Esophagus muscularis mucosa (tissue), 4 donors: ENCODE data around the gene FSD2.

Experiments
- EP300 ChIP-seq: sonication (generic); formaldehyde crosslinking; IDR thresholded peaks from one replicate; pipeline ENCODE4 v1.6.1; 2017; ENCODE audit warnings: antibody characterized with exemption
- POLR2A ChIP-seq: fragments of 450-650 bp; IDR thresholded peaks from one replicate; pipeline ENCODE4 v1.6.1; 2017; ENCODE audit warnings: antibody characterized with exemption, moderate library complexity, mild to moderate bottlenecking, low read depth
- TF ChIP-seq, protein P1 (sequence below), 3 experiments: fragments of 200-600 bp in 2 of 3; fragments of 450-650 bp in 1 of 3; sonication (generic) in 2 of 3; IDR thresholded peaks; one replicate each; pipeline ENCODE4 v1.5.1; 2017 to 2019; ENCODE audit warnings: antibody characterized with exemption in 3 of 3, mild to moderate bottlenecking in 2 of 3, moderate library complexity in 1 of 3

GRCh38 chr15:82790321-82790720, 15.5 kb downstream of the FSD2 start:
- TF ChIP-seq, protein P1, sequence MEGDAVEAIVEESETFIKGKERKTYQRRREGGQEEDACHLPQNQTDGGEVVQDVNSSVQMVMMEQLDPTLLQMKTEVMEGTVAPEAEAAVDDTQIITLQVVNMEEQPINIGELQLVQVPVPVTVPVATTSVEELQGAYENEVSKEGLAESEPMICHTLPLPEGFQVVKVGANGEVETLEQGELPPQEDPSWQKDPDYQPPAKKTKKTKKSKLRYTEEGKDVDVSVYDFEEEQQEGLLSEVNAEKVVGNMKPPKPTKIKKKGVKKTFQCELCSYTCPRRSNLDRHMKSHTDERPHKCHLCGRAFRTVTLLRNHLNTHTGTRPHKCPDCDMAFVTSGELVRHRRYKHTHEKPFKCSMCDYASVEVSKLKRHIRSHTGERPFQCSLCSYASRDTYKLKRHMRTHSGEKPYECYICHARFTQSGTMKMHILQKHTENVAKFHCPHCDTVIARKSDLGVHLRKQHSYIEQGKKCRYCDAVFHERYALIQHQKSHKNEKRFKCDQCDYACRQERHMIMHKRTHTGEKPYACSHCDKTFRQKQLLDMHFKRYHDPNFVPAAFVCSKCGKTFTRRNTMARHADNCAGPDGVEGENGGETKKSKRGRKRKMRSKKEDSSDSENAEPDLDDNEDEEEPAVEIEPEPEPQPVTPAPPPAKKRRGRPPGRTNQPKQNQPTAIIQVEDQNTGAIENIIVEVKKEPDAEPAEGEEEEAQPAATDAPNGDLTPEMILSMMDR (IDR thresholded peaks at IDR 0.05): no peak
- no peak for TF ChIP-seq POLR2A
- TF ChIP-seq EP300: no peak
